ENCODE measurements around the gene ANKMY2.

GRCh38 chr7:16554518-16555236 is 90.9 kb downstream of the ANKMY2 start:
- TF ChIP-seq CTCF (IDR thresholded peaks at IDR 0.05) (no peak), POLR2AphosphoS5 (IDR thresholded peaks at IDR 0.05) (no peak), POLR2A (IDR thresholded peaks at IDR 0.05) (no peak)

All from sigmoid colon (tissue), 4 donors.